Stimulated activated naive CD8-positive, alpha-beta T cell treated with anti-CD3 and anti-CD28 coated beads, Interleukin-15, Interleukin-2, amounts not matched to agents 100 ng/mL and 50 ng/mL, for 24 hours (primary cell): ENCODE measurements around the gene MMP8.
A peak's percentile ranks its signal among the peaks of the same experiment; 100 is the strongest.

Experiments used
- H3K27ac Mint-ChIP-seq: one replicate; pipeline ENCODE4 v1.8.0; 2021; ENCODE audit warnings: mild to moderate bottlenecking, mixed read lengths
- H3K27me3 Mint-ChIP-seq: one replicate; pipeline ENCODE4 v1.8.0; 2021; ENCODE audit warnings: mixed read lengths
- H3K36me3 Mint-ChIP-seq: one replicate; pipeline ENCODE4 v1.8.0; 2021; ENCODE audit warnings: low read depth, mixed read lengths
- H3K4me1 Mint-ChIP-seq: one replicate; pipeline ENCODE4 v1.8.0; 2021; ENCODE audit warnings: low read depth, mixed read lengths
- H3K4me3 Mint-ChIP-seq: one replicate; pipeline ENCODE4 v1.8.0; 2021; ENCODE audit warnings: mild to moderate bottlenecking, mixed read lengths
- H3K9me3 Mint-ChIP-seq: one replicate; pipeline ENCODE4 v1.8.0; 2021; ENCODE audit warnings: mixed read lengths

MMP8 gene, protein sequence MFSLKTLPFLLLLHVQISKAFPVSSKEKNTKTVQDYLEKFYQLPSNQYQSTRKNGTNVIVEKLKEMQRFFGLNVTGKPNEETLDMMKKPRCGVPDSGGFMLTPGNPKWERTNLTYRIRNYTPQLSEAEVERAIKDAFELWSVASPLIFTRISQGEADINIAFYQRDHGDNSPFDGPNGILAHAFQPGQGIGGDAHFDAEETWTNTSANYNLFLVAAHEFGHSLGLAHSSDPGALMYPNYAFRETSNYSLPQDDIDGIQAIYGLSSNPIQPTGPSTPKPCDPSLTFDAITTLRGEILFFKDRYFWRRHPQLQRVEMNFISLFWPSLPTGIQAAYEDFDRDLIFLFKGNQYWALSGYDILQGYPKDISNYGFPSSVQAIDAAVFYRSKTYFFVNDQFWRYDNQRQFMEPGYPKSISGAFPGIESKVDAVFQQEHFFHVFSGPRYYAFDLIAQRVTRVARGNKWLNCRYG

DNA sequence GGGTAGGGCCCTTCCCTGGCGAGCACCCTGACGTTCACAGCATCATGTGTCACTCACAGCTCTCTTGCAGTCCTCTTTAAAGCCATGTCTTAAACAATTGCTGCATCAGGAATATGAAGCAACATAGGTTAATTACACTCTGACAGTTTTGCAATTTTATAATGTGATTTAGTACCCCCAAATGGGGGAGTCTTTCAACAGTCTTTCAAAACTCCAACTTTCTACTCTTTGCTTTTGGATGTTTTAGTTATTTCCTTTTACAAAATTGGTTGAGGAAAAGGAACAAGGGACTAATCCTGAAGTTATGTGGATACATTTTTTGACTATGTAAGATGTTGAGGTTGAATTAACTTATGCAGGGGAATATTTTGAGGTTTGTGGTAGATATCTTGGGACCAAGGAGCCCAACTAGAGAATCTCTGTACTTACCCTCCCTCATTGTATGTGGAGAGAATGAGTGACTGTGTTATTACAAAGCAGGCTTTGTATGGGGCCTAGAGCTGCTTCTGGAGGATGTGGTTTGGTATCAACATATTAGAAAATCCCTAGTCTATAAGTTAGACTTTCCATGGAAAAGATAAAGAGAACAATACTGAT lies at the start of gene MMP8:
Gene MMP8 (minus strand): TSS at position 51 of the 597 bp plus-strand sequence. CDS start 99 bp downstream, outside the sequence.
- no peaks in the 10 kb centered on the region for H3K36me3 Mint-ChIP-seq
- H3K9me3 Mint-ChIP-seq, result no peaks in the 10 kb centered on the region
- H3K4me1 Mint-ChIP-seq, result no peaks in the 10 kb centered on the region
- H3K27ac Mint-ChIP-seq, result no peak within 1 kb of the TSS
- peaks cover 3% of the 10 kb centered on the region for H3K27me3 Mint-ChIP-seq
- no peak within 1 kb of the TSS for H3K4me3 Mint-ChIP-seq

DNA sequence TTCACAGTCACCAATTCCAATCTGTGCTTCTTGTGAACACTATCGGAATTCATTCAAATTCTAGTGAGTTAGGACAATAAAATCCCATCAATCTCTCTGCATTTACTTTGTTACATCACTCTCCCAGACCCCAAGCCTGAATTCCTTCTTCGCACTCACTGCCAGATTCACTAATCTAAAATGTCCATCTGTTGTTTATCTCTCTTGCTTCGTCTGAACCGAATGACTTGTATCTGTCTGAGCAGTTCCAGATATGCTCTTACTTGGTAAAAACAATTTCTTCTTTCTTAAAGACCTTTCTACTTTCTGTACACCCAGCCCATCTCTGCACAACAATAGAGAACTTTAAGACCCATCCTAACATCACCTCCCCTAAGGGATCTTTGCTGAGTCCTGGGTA lies 48.6 kb upstream of the MMP8 start:
- Mint-ChIP-seq H3K4me1 (no peaks in the 10 kb centered on the region), H3K9me3 (no peaks in the 10 kb centered on the region), H3K27ac (no peak overlapping the region), H3K4me3 (no peak overlapping the region), H3K27me3 (peaks cover 21% of the 10 kb centered on the region), H3K36me3 (no peaks in the 10 kb centered on the region)

DNA sequence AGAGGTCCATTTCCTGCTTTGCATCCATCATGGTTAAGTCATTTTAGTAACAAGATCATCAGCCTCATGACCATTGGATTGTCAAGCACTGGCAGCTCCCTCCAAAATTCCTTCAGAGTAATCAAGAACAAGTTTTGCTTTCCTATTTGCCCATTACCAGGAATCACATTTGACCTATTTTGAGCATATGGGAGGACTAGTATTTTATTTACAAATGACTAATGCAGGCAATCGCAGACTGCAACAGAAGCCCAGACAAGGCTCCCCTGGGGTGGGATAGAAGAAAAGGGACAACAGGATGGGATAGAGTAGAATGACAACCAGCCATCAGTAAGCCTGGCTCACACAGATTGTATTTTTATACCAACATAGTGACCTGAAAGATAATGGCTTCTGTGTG lies 46.6 kb upstream of the MMP8 start:
- H3K36me3 Mint-ChIP-seq, result no peaks in the 10 kb centered on the region
- H3K4me3 Mint-ChIP-seq, result no peak overlapping the region
- no peaks in the 10 kb centered on the region for H3K9me3 Mint-ChIP-seq
- H3K27ac Mint-ChIP-seq, result no peak overlapping the region
- H3K4me1 Mint-ChIP-seq, result no peaks in the 10 kb centered on the region
- peaks cover 25% of the 10 kb centered on the region for H3K27me3 Mint-ChIP-seq

DNA sequence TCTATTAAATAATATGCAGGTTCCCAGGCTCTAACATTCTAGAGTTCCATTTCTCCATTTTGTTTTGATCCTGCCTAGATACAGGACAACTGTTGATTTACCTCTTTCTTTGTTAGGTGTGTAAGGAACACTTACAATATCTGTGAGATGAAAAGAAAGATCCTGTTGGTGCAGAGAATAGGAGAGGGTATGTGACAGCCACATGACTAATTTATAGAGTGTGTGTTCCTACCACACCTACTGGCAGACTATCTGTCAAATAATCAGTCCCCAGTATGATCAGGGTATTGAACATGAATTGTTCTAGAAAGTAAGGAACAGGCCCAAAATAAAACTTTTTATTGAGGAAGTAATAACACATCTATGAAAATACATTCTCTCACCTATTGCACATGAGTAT lies 45.4 kb upstream of the MMP8 start:
- Mint-ChIP-seq H3K9me3 (no peaks in the 10 kb centered on the region), H3K36me3 (no peaks in the 10 kb centered on the region), H3K27ac (no peak overlapping the region), H3K27me3 (peaks cover 23% of the 10 kb centered on the region), H3K4me1 (no peaks in the 10 kb centered on the region), H3K4me3 (no peak overlapping the region)

DNA sequence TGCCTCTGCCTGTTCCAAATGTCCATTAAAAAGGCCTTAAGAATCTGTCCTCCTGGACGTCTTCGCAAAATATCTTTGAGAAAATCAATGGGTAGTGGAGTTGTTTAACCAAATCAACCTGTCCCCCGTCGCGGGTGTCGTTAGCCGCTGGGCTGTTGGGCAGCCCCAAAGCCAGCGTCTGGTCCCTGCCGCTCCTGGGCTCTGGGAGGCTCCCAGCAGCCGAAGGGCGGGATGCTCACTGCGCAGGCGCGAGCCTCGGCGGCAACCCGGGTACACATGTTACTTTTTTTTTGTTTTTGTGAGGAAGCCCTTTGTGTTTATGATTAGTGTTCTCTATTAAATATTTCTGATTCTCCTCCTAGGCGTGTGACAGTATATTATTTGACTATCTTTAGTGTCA lies 43.0 kb upstream of the MMP8 start:
- no peaks in the 10 kb centered on the region for H3K4me1 Mint-ChIP-seq
- peaks cover 25% of the 10 kb centered on the region for H3K27me3 Mint-ChIP-seq
- no peak overlapping the region for H3K4me3 Mint-ChIP-seq
- H3K27ac Mint-ChIP-seq, result no peak overlapping the region
- no peaks in the 10 kb centered on the region for H3K9me3 Mint-ChIP-seq
- no peaks in the 10 kb centered on the region for H3K36me3 Mint-ChIP-seq

DNA sequence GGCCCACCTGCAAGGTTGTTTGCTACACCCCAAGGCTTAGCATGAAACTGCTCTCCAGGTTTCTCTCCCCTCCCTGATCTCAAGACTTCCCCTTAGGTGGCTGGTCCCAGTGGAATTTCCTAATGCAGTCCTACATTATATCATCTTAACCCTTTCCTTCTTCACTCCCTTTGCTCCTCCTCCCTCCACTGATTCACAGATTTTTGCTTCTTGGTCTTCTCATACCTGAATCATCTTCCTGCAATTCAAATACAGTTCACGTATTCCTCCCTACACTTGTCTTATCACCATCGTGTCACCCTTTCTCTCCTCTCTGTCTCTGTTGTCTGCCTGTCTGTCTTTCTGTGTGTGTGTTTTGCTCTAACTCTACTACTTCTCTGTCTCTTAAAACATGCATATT lies 38.7 kb upstream of the MMP8 start:
- Mint-ChIP-seq H3K4me1 (peaks cover 7% of the 10 kb centered on the region), H3K4me3 (no peak overlapping the region), H3K36me3 (no peaks in the 10 kb centered on the region), H3K9me3 (no peaks in the 10 kb centered on the region), H3K27ac (no peak overlapping the region), H3K27me3 (peaks cover 17% of the 10 kb centered on the region)

DNA sequence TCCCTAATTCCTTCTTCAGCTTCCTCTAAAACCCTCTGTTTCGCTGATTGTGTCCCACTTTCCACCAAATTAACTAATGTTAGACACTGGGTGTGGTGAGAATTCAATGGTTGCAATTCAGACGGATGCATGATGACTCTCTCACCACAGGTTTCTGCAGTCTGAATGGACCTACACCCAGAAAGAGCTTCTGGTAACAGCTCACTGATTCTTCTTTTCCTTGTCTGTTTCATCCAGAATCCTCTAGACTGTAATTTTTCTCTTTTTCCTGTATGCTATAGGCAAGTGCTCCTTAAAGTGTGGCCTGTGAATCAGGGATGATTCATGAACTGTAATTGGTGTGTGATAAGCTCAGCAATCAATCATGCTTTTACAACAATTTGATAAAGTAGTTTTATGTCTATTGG lies 37.6 kb upstream of the MMP8 start:
- H3K4me3 Mint-ChIP-seq, result no peak overlapping the region
- peaks cover 7% of the 10 kb centered on the region for H3K4me1 Mint-ChIP-seq
- H3K9me3 Mint-ChIP-seq, result no peaks in the 10 kb centered on the region
- no peaks in the 10 kb centered on the region for H3K36me3 Mint-ChIP-seq
- H3K27me3 Mint-ChIP-seq, result peaks cover 21% of the 10 kb centered on the region
- H3K27ac Mint-ChIP-seq, result no peak overlapping the region

DNA sequence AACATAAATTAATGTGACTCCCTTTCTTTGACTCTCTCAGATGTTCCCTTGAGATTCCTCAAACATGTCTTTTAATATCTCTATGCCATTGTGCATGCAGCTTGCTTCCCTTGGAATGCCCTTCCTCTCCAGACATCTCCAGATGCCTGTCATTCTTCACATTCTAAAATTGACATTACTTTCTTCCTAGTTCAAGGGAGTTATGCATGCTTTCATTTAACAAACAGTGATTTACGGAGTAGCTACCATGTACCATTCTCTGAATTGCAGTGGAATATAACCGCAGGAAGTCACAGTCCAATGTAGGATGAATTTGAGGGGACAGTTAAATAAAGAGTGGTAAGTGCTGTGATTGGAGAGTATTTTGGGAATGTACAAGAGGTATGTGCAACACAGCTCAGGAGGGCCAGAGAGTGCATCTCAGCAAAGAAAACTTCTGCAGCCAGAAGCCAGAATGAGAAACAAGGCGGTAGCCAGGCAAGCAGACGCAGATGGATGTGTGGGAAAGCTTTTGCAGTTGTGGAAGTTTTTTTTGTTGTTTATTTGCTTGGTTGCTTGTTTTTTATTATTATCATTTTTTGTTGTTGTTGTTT lies 37.0 kb upstream of the MMP8 start:
- H3K36me3 Mint-ChIP-seq, result no peaks in the 10 kb centered on the region
- no peaks in the 10 kb centered on the region for H3K9me3 Mint-ChIP-seq
- H3K4me1 Mint-ChIP-seq, result peaks cover 7% of the 10 kb centered on the region
- peaks cover 26% of the 10 kb centered on the region for H3K27me3 Mint-ChIP-seq
- H3K4me3 Mint-ChIP-seq, result no peak overlapping the region
- no peak overlapping the region for H3K27ac Mint-ChIP-seq

DNA sequence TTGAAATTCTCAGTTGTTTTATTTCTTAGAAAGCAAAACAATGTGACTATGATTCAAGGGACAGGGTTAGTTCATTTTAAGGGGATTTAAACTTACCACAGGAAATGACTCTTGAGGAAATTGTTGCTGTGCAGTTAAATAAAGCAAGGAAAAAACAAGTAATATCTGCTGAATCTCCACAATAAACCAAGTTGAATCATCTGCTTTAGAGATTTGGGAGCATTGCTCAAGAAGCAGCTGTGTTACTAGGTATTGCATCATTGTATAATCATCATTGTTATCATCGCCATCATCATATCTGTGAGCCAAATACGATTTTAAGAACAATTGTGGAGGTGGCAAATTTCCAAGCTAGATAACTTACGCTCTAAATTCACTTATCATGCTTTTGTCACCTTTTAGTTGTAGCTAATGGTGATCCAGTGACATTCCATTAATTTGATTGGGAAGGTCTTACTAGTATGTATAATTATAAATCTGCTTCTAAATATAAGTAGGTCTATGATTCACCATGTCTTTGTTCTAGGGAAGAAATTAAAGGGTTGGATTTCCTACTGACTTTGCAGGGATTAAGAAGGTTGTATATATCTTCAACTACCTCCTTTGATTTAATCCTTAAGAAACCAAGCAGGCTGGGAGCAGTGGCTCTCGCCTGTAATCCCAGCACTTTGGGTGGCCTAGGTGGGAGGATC lies 35.7 kb upstream of the MMP8 start:
- peaks cover 31% of the 10 kb centered on the region for H3K27me3 Mint-ChIP-seq
- H3K27ac Mint-ChIP-seq, result peak overlapping the region; percentile 74
- peaks cover 7% of the 10 kb centered on the region for H3K4me1 Mint-ChIP-seq
- H3K9me3 Mint-ChIP-seq, result no peaks in the 10 kb centered on the region
- H3K4me3 Mint-ChIP-seq, result no peak overlapping the region
- no peaks in the 10 kb centered on the region for H3K36me3 Mint-ChIP-seq

DNA sequence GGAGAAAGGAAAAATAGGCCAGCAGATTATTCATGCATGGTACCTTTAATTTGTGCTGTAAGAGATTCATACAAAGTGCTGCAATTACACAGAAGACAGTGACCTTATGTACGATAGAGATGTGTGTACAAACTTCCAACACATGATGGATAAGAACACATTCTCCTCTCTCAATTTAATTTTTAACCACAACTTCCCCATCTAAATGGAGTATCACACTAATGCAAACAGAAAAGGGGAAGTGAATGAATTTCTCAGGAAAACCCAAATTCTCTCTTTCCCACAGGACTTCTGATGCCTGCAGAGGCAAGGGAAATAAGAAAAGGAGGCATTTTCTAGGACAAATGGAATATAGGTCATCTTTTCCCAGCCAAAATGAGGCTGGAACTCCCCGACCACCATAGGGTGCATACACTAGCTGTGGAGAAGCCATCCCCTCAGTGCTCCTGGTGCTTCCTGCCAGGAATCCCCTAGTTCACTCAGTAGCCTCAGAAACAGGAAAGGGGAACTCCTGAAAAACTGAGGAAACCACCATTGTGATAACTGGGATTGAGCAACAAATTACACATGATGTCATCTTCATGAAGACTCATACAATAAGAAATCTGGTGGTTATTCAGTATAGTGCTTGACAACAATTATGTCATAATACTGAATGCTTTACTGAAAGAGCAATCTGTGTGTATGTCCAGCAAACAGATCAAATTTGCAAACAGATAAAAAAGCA lies 33.2 kb upstream of the MMP8 start:
- H3K4me3 Mint-ChIP-seq, result no peak overlapping the region
- H3K4me1 Mint-ChIP-seq, result peaks cover 7% of the 10 kb centered on the region
- H3K9me3 Mint-ChIP-seq, result no peaks in the 10 kb centered on the region
- no peak overlapping the region for H3K27ac Mint-ChIP-seq
- H3K27me3 Mint-ChIP-seq, result peaks cover 40% of the 10 kb centered on the region
- H3K36me3 Mint-ChIP-seq, result no peaks in the 10 kb centered on the region

DNA sequence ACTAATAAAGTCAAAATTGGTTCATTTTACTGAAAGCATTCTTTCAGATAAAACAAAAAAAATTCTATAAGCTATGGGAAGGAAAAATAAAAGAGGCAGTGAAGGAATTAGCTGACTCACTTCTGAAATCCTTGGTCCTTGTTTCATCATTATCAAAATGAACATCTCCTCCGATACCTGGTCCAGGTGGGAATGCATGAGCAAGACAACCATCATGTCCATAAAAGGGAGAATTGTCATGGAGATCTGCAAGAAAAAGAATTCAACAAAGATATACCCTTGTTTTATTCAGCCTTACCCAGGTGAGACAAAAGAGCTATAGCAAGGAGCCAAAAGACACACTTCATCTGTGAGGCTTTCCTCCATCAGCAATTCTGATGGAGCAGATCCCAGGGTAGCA lies 28.5 kb upstream of the MMP8 start:
- Mint-ChIP-seq H3K4me1 (no peaks in the 10 kb centered on the region), H3K27me3 (peaks cover 31% of the 10 kb centered on the region), H3K36me3 (no peaks in the 10 kb centered on the region), H3K27ac (no peak overlapping the region), H3K4me3 (no peak overlapping the region), H3K9me3 (no peaks in the 10 kb centered on the region)

DNA sequence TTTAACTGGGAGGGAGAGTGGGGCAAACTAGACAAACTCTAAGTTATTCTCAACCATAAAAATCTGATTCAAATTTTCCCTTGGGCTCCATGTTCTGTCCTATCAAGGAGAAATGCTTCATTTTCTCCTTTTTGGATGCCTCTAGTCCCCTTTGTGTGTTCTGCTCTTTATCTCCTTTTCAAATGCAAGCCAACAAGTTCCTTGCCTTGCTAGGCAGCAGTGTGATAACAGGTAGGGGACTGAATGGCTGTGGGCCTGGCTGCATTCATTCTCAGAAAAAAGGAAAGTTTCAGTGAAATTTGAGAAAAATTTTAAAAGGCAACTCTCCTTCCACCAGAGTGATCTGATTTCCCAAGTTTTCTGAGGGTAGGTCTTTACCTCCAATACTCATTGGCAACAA lies 26.9 kb upstream of the MMP8 start:
- H3K27me3 Mint-ChIP-seq, result peaks cover 26% of the 10 kb centered on the region
- H3K4me3 Mint-ChIP-seq, result no peak overlapping the region
- no peaks in the 10 kb centered on the region for H3K4me1 Mint-ChIP-seq
- H3K36me3 Mint-ChIP-seq, result no peaks in the 10 kb centered on the region
- H3K9me3 Mint-ChIP-seq, result peaks cover 7% of the 10 kb centered on the region
- no peak overlapping the region for H3K27ac Mint-ChIP-seq

DNA sequence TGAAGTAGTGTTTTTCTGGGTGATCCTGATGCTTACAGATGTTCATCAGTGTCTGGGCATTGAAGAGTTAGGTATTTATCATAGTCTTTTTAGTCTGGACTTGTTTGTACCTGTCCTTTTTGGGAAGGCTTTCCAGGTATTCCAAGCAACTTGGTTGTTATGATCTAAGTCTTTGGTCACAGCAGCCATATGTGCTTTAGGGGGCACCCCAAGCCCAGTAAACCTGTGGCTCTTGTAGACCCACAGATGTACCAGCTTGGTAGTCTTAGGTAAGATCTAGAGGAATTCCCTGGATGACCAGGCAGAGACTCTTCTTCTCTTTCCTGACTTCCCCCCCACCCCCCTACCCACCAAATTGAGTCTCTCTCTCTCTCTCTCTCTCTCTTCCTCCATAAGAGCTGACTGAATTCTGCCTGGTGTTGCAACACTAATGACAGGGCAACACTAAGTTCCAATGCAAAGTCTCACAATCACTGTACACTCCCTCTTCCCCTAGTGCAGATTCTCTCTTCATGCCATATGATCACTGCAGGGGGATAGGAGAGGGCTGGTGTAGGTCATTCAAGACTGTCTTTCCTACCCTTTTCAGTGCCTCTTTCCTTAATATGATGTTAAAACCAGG lies 24.5 kb upstream of the MMP8 start:
- H3K27ac Mint-ChIP-seq, result no peak overlapping the region
- H3K36me3 Mint-ChIP-seq, result no peaks in the 10 kb centered on the region
- peaks cover 7% of the 10 kb centered on the region for H3K9me3 Mint-ChIP-seq
- no peak overlapping the region for H3K4me3 Mint-ChIP-seq
- H3K4me1 Mint-ChIP-seq, result no peaks in the 10 kb centered on the region
- peaks cover 13% of the 10 kb centered on the region for H3K27me3 Mint-ChIP-seq
